SW 1271 (cell line): ENCODE measurements around the gene RPS6KA2.

Source experiments
- DNase-seq, 2 experiments: peaks; one replicate each; lab custom pipeline; 2025; lab: John Stamatoyannopoulos, UW

RPS6KA2 gene

DNA sequence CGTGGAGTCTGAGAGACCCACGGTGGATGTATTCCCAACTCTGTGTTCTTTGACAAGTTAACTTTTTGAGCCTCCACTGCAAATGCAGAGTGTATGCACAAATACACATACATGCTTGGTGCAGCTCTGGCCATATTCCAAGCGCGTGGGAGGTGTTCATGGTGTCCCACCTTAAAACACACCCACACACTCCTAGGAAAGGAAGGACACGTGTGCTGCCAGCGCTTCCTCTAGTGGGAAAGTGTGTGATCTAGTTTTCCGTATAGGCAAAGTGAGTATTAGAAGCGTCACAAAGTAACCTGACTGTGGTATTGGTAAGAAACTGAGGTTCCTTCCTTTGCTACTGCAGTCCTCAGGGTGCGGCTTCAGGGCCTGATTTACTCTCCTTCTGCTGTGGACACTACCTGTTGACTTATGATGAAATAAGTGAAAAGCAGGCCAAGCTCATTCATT lies 208.3 kb downstream of the RPS6KA2 start:
- no peak for DNase-seq

- DNase-seq = no peak
Observed at GRCh38 chr6:166417285-166417691, 209.8 kb downstream of the RPS6KA2 start.

DNA sequence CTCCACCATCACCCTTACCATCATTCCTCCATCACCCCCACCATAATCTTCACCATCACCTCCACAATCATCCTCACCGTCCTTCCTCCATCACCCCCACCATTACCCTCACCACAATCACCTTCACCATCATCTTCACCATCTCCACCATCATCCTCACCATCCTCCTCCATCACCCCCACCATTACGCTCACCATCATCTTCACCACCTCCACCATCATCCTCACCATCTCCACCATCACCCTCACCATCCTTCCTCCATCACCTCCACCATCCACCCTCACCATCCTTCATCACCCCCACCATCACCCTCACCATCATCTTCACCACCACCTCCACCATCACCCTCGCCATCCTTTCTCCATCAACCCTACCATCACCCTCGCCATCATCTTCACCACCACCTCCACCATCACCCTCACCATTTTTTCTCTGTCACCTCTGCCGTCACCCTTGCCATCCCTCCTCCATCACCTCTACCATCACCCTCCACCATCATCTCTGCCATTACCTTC lies 211.2 kb downstream of the RPS6KA2 start:
- DNase-seq = no peak

DNA sequence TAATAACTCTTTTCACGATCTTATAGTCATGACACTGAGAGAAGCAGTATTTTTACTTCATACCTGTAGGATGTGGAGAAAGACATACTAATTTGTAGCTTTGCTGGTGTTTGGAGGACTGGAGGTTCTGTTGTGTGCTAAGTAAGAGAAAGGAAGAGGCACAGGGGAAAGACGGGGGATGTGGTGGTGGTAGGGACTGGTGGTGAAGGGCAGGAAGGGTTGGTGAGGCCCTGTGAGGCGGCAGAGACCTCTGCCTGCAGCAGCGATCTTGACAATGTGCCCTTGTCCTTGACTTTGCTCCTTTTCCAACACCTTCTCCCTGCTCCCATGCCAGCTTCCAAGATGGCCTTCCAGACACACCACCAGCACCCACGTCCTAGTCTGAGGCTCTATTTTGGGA lies 211.7 kb downstream of the RPS6KA2 start:
- no peak for DNase-seq

DNA sequence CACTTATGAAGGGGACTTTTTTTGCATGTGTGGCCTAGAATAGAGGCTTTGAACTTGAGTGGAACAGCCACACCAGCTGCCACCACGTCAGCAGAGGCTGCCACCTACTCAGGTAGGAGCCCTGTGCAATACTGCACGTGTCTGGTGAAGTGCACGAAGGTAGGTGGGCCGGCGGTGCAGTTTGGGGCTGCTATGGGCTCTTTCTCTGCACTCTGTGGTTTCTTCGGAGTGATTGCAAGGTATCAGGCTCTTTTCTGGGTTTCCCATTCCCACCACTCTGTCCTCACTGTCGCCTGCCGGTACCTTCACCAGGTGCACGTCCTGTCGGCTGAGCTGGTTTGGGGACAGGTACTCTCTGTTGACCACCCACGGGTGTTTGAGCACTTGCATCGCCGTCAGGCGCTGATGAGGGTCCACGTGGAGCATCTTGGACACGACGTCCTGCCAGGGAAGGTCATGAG lies 213.5 kb downstream of the RPS6KA2 start:
- no peak for DNase-seq

- DNase-seq = no peak
Observed at GRCh38 chr6:166412911-166413384, 214.1 kb downstream of the RPS6KA2 start.

GRCh38 chr6:166412156-166412910 lies 214.7 kb downstream of the RPS6KA2 start:
- no peak for DNase-seq

- no peak for DNase-seq
Observed at GRCh38 chr6:166411721-166412151, 215.3 kb downstream of the RPS6KA2 start.

DNA sequence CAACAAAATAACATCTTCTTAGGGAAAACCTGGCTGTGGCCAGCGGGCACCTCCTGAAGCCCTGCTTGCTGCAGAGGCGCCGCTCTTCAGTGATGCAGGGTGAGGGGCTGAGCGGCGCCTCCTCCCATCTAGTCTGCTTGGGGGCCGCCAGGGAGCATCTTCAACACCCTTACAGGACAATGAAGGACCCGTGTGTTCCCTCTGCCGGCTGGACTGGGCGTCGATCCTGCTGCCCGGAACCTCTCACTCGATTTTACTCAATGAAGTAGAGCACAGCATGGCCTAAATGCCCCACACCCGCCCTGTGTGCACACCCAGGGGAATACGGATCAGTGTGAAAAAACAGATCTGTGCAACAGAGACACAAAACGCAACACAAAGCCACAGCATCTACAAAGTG lies 215.8 kb downstream of the RPS6KA2 start:
- DNase-seq = no peak

DNA sequence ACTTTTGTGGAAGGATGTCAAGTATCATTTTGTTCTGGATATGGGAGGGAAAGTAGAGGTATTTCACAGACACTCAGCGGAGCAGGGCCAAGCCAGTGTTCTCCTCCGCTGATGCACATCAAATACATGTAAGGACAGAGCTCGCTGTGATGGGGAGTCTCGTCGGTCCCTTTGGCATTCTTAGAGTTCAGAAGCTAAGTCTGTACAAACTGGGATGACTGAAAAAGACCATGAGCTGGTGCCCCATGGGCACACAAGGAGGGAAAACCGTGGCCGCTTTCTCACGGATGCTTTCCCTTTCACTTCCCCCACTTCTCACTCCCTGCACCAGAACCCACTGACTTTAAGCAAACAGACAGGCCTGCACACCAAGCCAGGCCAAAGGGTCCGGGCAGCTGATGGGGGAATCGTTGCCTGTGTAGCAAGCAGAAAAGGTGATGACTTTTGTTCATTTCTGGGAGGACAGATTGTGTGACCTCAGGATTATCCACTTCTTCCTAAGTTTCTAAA lies 216.6 kb downstream of the RPS6KA2 start:
- no peak for DNase-seq

DNA sequence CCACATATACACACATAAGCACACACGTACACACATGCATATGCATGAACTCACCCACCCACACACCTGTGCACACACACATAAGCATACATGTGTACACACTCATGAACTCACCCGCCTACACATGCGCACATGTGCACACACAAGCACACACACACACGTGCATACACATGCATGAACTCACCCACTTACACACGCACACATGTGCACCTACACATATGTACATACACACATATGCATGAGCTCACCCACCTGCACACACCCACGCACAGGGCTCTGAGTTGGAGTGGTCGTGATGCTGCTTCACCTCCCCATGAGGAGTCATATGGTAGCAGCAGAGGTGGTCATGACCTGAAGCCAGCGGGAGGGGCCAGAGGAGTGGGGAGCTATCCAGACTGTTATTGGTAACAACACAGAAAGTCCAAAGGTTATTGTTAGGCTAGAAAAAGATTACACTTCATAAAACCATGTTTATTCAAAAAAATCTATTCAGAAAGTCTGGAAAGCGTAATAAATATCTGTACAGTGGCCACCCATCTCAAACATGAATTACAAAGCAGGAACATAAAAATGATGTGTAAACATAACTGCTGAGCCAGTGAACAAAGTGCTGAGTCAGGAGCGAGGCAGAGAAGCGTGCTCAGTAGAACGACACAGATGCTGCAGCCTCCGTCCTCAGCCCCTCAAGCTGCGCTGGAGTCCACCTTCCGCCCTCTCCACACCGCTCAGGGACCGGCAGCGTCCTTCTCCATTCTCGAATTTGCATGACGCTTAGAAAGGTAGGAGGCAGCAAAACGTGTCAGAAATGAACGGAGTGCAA lies 217.9 kb downstream of the RPS6KA2 start:
- no peak for DNase-seq

- no peak for DNase-seq
Observed at GRCh38 chr6:166406197-166406596, 220.9 kb downstream of the RPS6KA2 start.

GRCh38 chr6:166405386-166405785 lies 221.7 kb downstream of the RPS6KA2 start:
- DNase-seq = no peak

- no peak for DNase-seq
Observed at GRCh38 chr6:166402582-166403277, 224.3 kb downstream of the RPS6KA2 start.

DNA sequence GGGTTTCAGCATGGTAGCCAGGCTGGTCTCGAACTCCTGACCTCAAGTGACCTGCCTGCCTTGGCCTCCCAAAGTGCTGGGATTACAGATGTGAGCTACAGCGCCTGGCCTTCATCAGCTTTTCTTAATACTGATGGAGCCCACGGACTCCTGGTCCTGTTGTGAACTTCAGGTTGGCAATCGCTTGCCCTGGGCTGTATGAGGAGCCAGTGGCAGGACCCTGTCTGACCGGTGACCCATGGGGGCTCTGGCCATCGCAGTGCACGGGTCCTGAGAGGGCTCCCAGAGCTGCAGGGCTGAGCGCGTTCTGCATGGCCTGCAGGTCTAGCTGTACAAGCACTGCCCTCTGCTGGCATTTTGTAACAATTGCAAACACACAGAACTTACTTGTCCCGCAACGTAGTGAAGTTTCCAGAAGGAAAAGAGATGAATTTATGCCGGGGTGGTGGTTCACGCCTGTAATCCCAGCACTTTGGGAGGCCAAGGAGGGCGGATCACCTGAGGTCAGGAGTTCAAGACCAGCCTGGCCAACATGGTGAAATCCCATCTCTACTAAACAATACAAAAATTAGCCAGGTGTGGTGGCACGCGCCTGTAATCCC lies 226.3 kb downstream of the RPS6KA2 start:
- peak; percentile 34 to 52 for DNase-seq

DNA sequence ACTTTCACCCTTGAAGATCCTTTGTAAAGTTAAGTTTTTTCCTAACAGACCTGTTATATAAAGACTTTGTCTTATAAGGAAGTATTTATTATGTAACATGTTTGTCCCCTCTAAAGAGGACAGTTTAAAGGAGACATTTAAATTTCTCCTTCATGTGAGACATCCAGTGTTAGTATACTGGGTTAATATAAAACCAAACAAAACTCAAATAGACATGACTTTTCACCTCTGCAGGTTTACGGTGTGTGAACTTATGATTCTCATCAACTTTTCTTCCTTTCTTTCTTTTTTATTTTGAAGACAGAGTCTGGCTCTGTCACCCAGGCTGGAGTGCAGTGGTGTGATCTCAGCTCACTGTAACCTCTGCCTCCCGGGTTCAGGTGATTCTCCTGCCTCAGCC lies 226.9 kb downstream of the RPS6KA2 start:
- DNase-seq = no peak

- DNase-seq = no peak
Observed at GRCh38 chr6:166398348-166398747, 228.7 kb downstream of the RPS6KA2 start.

DNA sequence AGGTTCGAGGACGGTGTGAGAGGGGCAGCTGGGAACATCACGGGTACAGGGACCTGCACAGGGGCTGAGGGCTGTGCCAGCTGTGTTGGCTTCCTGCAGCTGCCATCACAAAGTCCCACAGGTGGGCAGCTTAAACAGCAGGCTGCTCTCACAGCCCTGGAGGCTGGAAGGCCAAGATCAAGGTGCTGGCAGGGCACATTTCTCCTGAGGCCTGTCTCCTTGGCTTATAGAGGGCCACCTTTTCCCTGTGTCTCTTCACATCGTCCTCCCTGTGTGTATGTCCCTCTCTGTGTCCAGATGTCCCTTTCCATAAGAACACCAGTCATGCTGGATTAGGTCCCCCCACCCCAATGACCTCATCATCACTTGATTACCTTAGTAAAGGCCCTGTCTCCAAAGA lies 229.2 kb downstream of the RPS6KA2 start:
- DNase-seq = no peak

- DNase-seq = no peak
Observed at GRCh38 chr6:166395778-166396177, 231.3 kb downstream of the RPS6KA2 start.

DNA sequence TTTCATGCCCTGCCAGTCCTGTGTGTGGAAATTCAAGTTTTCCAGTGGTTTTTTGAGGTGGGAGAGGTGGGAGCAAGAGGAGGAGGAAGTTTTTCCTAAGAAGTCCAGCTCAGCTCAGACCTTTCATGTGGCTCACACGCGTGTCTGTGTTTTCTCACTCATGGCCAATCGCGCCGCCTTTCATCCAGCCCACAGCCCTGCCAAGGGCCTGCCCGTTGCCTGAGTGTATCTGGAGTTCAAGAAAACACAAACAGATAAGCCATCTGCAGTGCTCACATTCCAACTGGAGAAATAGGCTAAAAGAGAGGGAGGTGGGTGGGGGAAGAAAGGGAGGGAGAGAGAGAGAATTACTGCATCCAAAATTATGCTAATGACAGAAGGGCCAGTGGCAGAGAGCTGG lies 231.7 kb downstream of the RPS6KA2 start:
- DNase-seq = no peak
